Ascending aorta (tissue), 2 donors: ENCODE results near the gene HCRTR2. TPM values are rescaled to one million over a fixed set of nuclear protein-coding genes. Genes with fewer than 3 reads are reported as not detected.

ENCODE experiments used
- DNase-seq, 2 donors: peaks; one replicate each; pipeline ENCODE4 v3.0.0-alpha.2; 2019; ENCODE audit warnings: low spot score in 2 of 2
- H3K27ac ChIP-seq, 2 donors: fragments of 200-600 bp; sonication (generic); one replicate each; pipeline ENCODE4 v1.5.1; 2016 to 2017; ENCODE audit warnings: mild to moderate bottlenecking in 1 of 2
- H3K27me3 ChIP-seq: fragments of 200-600 bp; sonication (generic); one replicate; pipeline ENCODE4 v1.5.1; 2017
- H3K36me3 ChIP-seq, 2 donors: fragments of 200-600 bp; sonication (generic); one replicate each; pipeline ENCODE4 v1.5.1; 2016
- H3K4me1 ChIP-seq, 2 donors: fragments of 200-600 bp; sonication (generic); one replicate each; pipeline ENCODE4 v1.5.1; 2016 to 2017; ENCODE audit warnings: mild to moderate bottlenecking in 1 of 2
- H3K4me3 ChIP-seq, 2 donors: fragments of 200-600 bp; sonication (generic); one replicate each; pipeline ENCODE4 v1.5.1; 2016 to 2017; ENCODE audit warnings: mild to moderate bottlenecking in 1 of 2
- H3K9me3 ChIP-seq, 2 donors: fragments of 200-600 bp; sonication (generic); one replicate each; pipeline ENCODE4 v1.5.1; 2016
- CTCF ChIP-seq, 3 experiments: fragments of 200-600 bp in 2 of 3; fragments of 450-650 bp in 1 of 3; sonication (generic) in 2 of 3; IDR thresholded peaks; one replicate each; pipeline ENCODE4 v1.5.1; 2016 to 2019; ENCODE audit warnings: antibody characterized with exemption in 3 of 3, mild to moderate bottlenecking in 1 of 3, moderate library complexity in 1 of 3
- intact Hi-C: fragments of 100-400 bp; cut with DNase I; formaldehyde crosslinking; loops from one replicate; pipeline ENCODE4 v1.15.1; 2023
- total RNA-seq: library from RNA; depleted of rRNA; stranded (reverse); fragments of >200 nt; gene quantifications from one replicate; pipeline ENCODE4 v1.1.0, GENCODE V29; 2016

The HCRTR2 gene
- total RNA-seq, 1 donor from 2014 or later: not detected

GRCh38 chr6:55304747-55305146 is 130.4 kb downstream of the HCRTR2 start:
- no peak for DNase-seq
- no peak for TF ChIP-seq CTCF (IDR thresholded peaks at IDR 0.05)
- intact Hi-C loops: no loop called here
- Histone ChIP-seq H3K36me3 (no peaks in the 10 kb centered on the region), H3K27ac (no peak overlapping the region), H3K4me1 (no peaks in the 10 kb centered on the region), H3K4me3 (no peak overlapping the region), H3K27me3 (no peaks in the 10 kb centered on the region), H3K9me3 (no peaks in the 10 kb centered on the region)

GRCh38 chr6:55319961-55320695 is 145.8 kb downstream of the HCRTR2 start:
- H3K4me1 ChIP-seq: no peaks in the 10 kb centered on the region
- no peaks in the 10 kb centered on the region for H3K27me3 ChIP-seq
- H3K36me3 ChIP-seq: no peaks in the 10 kb centered on the region
- TF ChIP-seq CTCF (IDR thresholded peaks at IDR 0.05): no peak
- H3K27ac ChIP-seq: no peak overlapping the region
- no peak overlapping the region for H3K4me3 ChIP-seq
- no peaks in the 10 kb centered on the region for H3K9me3 ChIP-seq
- intact Hi-C loops: no loop called here
- DNase-seq: no peak

GRCh38 chr6:55320696-55321086 is 146.4 kb downstream of the HCRTR2 start:
- Histone ChIP-seq H3K27ac (no peak overlapping the region), H3K36me3 (no peaks in the 10 kb centered on the region), H3K9me3 (no peaks in the 10 kb centered on the region), H3K4me3 (no peak overlapping the region), H3K4me1 (no peaks in the 10 kb centered on the region), H3K27me3 (no peaks in the 10 kb centered on the region)
- no peak for DNase-seq
- intact Hi-C loops: no loop called here
- TF ChIP-seq CTCF (IDR thresholded peaks at IDR 0.05): no peak

- no peak within 1 kb of the TSS for H3K27ac ChIP-seq
- H3K36me3 ChIP-seq: no peaks in the 10 kb centered on the region
- no peak for DNase-seq
- intact Hi-C loops: no loop called here
- no peak for TF ChIP-seq CTCF (IDR thresholded peaks at IDR 0.05)
- no peaks in the 10 kb centered on the region for H3K27me3 ChIP-seq
- H3K4me1 ChIP-seq: no peaks in the 10 kb centered on the region
- no peaks in the 10 kb centered on the region for H3K9me3 ChIP-seq
- no peak within 1 kb of the TSS for H3K4me3 ChIP-seq
Measured at GRCh38 chr6:55327169-55327568, 152.9 kb downstream of the HCRTR2 start, which contains the start of gene GFRAL. Gene GFRAL, plus strand, starts transcription at chr6:55327469. Its CDS starts 86 bp downstream, at chr6:55327555.

Other genes starting within 250 kb of the HCRTR2 start
- gene GFRAL, start 153.0 kb downstream of the HCRTR2 start, total RNA-seq: not detected